ENCODE results near the gene TMEM221. TPM values are rescaled to one million over a fixed set of nuclear protein-coding genes. Genes with fewer than 3 reads are reported as not detected.
A peak's percentile ranks its signal among the peaks of the same experiment; 100 is the strongest.
"Not testable (repeated sequence)": the region's sequence is repeated elsewhere in the genome, so short reads cannot be mapped to it uniquely, and the experiment has no call there.

Gene TMEM221
- total RNA-seq, 4 donors from 2014 or later, result 2.2 to 16.5 (median 3.9) TPM; not detected in 1

- TF ChIP-seq CTCF (IDR thresholded peaks at IDR 0.05) (no peak), POLR2A (IDR thresholded peaks at IDR 0.05) (no peak)
- intact Hi-C loops (cut with DNase I; ENCODE audit: low total_unique reads), result no loop called here
- H3K27ac ChIP-seq, result no peak overlapping the region
Measured at GRCh38 chr19:17482877-17483604, 34.6 kb upstream of the TMEM221 start.

GRCh38 chr19:17481986-17482385 lies 33.5 kb upstream of the TMEM221 start:
- H3K36me3 ChIP-seq, result no peaks in the 10 kb centered on the region
- no peak for DNase-seq
- H3K27me3 ChIP-seq, result no peaks in the 10 kb centered on the region
- H3K4me3 ChIP-seq, result no peak overlapping the region
- intact Hi-C loops (cut with DNase I; ENCODE audit: low total_unique reads), result no loop called here
- H3K27ac ChIP-seq, result no peak overlapping the region
- no peaks in the 10 kb centered on the region for H3K9me3 ChIP-seq
- H3K4me1 ChIP-seq, result no peaks in the 10 kb centered on the region
- TF ChIP-seq POLR2A (IDR thresholded peaks at IDR 0.05), result no peak
- TF ChIP-seq CTCF (IDR thresholded peaks at IDR 0.05), result no peak

More at GRCh38 chr19:17482877-17483604, 34.6 kb upstream of the TMEM221 start:
- no peaks in the 10 kb centered on the region for H3K9me3 ChIP-seq
- no peak overlapping the region for H3K4me3 ChIP-seq
- H3K27me3 ChIP-seq, result no peaks in the 10 kb centered on the region
- H3K4me1 ChIP-seq, result no peaks in the 10 kb centered on the region
- DNase-seq, result no peak
- no peaks in the 10 kb centered on the region for H3K36me3 ChIP-seq

GRCh38 chr19:17479325-17479791 lies 30.9 kb upstream of the TMEM221 start:
- H3K9me3 ChIP-seq, result no peaks in the 10 kb centered on the region
- peak overlapping the region in 1 of 2 donors; percentile 2 for H3K27ac ChIP-seq
- no peak overlapping the region for H3K4me3 ChIP-seq
- no peaks in the 10 kb centered on the region for H3K4me1 ChIP-seq
- H3K36me3 ChIP-seq, result no peaks in the 10 kb centered on the region
- intact Hi-C loops (cut with DNase I; ENCODE audit: low total_unique reads), result no loop called here
- H3K27me3 ChIP-seq, result no peaks in the 10 kb centered on the region
- no peak for DNase-seq
- no peak for TF ChIP-seq CTCF (IDR thresholded peaks at IDR 0.05)
- TF ChIP-seq POLR2A (IDR thresholded peaks at IDR 0.05), result no peak

- Histone ChIP-seq H3K36me3 (no peaks in the 10 kb centered on the region), H3K4me3 (no peak overlapping the region), H3K27ac (no peak overlapping the region), H3K9me3 (no peaks in the 10 kb centered on the region), H3K27me3 (no peaks in the 10 kb centered on the region), H3K4me1 (peaks cover 5 to 8% of the 10 kb centered on the region in 2 donors)
- intact Hi-C loops (cut with DNase I; ENCODE audit: low total_unique reads), result no loop called here
- TF ChIP-seq CTCF (IDR thresholded peaks at IDR 0.05) (no peak), POLR2A (IDR thresholded peaks at IDR 0.05) (no peak)
- no peak for DNase-seq
Measured at GRCh38 chr19:17475541-17476115, 27.2 kb upstream of the TMEM221 start.

- H3K9me3 ChIP-seq; H3K27ac ChIP-seq; DNase-seq; H3K27me3 ChIP-seq; intact Hi-C loops (cut with DNase I; ENCODE audit: low total_unique reads); H3K36me3 ChIP-seq; H3K4me3 ChIP-seq; H3K4me1 ChIP-seq: not testable (repeated sequence)
Measured at GRCh38 chr19:17475011-17475540, 26.6 kb upstream of the TMEM221 start.

Data from uterus (tissue), 4 donors.